ENCODE measurements around the gene HPSE2. TPM values are rescaled to one million over a fixed set of nuclear protein-coding genes. Genes with fewer than 3 reads are reported as not detected.

HPSE2 gene
- total and polyA plus RNA-seq, 2 of the 13 experiments (the other 11 are each of a cell fraction or from before 2014, with no cell fraction given) = 0.01 TPM; not detected in 1

DNA sequence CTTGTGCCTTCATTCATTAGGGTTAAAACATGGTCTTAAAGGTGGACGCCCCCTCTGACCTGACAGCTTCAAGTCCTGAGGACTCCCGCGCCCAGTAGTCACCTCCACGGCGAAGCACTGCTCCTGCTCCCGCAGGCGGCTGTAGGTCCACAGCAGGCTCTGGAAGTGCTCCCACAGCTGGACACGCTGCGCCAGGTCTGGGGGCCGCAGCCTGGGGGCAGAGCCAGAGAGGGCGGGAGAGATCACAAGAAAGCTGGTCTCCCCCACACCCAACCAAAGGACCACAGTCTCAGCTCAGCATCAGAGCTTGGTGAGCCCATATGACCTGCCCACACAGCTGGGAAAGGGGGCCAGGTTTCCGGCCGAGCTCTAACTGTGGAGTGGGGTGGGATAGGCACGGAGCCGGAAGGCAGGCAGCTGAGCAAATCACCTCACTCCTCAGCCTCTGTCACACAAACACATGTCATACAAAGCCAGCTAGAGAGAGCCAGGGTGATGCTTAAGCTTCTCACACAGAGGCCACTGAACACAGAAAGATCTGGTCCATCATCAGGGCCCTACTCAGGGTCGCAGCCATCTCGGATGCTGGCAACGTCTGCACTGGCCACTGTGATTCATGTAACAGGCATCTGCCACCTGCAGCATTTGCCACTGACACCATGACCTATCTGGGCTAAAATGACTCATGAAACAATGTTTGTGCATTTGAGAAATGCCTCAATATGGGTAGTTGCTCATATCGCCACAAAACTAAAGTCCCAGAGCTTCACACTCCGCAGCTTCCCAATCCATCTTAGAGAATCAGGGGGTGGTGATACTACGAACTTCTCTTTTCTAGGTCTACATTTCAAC is 801.5 kb downstream of the HPSE2 start (continued):
- TF ChIP-seq, protein P1, sequence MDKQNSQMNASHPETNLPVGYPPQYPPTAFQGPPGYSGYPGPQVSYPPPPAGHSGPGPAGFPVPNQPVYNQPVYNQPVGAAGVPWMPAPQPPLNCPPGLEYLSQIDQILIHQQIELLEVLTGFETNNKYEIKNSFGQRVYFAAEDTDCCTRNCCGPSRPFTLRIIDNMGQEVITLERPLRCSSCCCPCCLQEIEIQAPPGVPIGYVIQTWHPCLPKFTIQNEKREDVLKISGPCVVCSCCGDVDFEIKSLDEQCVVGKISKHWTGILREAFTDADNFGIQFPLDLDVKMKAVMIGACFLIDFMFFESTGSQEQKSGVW (CRISPR knock-in tag; IDR thresholded peaks at IDR 0.05; ENCODE audit: borderline replicate concordance) = no peak
- TF ChIP-seq, protein P2, sequence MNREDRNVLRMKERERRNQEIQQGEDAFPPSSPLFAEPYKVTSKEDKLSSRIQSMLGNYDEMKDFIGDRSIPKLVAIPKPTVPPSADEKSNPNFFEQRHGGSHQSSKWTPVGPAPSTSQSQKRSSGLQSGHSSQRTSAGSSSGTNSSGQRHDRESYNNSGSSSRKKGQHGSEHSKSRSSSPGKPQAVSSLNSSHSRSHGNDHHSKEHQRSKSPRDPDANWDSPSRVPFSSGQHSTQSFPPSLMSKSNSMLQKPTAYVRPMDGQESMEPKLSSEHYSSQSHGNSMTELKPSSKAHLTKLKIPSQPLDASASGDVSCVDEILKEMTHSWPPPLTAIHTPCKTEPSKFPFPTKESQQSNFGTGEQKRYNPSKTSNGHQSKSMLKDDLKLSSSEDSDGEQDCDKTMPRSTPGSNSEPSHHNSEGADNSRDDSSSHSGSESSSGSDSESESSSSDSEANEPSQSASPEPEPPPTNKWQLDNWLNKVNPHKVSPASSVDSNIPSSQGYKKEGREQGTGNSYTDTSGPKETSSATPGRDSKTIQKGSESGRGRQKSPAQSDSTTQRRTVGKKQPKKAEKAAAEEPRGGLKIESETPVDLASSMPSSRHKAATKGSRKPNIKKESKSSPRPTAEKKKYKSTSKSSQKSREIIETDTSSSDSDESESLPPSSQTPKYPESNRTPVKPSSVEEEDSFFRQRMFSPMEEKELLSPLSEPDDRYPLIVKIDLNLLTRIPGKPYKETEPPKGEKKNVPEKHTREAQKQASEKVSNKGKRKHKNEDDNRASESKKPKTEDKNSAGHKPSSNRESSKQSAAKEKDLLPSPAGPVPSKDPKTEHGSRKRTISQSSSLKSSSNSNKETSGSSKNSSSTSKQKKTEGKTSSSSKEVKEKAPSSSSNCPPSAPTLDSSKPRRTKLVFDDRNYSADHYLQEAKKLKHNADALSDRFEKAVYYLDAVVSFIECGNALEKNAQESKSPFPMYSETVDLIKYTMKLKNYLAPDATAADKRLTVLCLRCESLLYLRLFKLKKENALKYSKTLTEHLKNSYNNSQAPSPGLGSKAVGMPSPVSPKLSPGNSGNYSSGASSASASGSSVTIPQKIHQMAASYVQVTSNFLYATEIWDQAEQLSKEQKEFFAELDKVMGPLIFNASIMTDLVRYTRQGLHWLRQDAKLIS (CRISPR knock-in tag; IDR thresholded peaks at IDR 0.05) = no peak
- TF ChIP-seq, protein P3, sequence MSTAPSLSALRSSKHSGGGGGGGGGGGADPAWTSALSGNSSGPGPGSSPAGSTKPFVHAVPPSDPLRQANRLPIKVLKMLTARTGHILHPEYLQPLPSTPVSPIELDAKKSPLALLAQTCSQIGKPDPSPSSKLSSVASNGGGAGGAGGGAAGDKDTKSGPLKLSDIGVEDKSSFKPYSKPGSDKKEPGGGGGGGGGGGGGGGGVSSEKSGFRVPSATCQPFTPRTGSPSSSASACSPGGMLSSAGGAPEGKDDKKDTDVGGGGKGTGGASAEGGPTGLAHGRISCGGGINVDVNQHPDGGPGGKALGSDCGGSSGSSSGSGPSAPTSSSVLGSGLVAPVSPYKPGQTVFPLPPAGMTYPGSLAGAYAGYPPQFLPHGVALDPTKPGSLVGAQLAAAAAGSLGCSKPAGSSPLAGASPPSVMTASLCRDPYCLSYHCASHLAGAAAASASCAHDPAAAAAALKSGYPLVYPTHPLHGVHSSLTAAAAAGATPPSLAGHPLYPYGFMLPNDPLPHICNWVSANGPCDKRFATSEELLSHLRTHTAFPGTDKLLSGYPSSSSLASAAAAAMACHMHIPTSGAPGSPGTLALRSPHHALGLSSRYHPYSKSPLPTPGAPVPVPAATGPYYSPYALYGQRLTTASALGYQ (CRISPR knock-in tag; IDR thresholded peaks at IDR 0.05) = no peak
- TF ChIP-seq ZNF546 (CRISPR knock-in tag; conservative IDR thresholded peaks at IDR 0.05) = no peak
- no peak for TF ChIP-seq CEBPB (IDR thresholded peaks at IDR 0.05; ENCODE audit: borderline replicate concordance, low read depth, low read length)
- TF ChIP-seq MATR3 (CRISPR knock-in tag; IDR thresholded peaks at IDR 0.05) = no peak
- TF ChIP-seq, protein P4, sequence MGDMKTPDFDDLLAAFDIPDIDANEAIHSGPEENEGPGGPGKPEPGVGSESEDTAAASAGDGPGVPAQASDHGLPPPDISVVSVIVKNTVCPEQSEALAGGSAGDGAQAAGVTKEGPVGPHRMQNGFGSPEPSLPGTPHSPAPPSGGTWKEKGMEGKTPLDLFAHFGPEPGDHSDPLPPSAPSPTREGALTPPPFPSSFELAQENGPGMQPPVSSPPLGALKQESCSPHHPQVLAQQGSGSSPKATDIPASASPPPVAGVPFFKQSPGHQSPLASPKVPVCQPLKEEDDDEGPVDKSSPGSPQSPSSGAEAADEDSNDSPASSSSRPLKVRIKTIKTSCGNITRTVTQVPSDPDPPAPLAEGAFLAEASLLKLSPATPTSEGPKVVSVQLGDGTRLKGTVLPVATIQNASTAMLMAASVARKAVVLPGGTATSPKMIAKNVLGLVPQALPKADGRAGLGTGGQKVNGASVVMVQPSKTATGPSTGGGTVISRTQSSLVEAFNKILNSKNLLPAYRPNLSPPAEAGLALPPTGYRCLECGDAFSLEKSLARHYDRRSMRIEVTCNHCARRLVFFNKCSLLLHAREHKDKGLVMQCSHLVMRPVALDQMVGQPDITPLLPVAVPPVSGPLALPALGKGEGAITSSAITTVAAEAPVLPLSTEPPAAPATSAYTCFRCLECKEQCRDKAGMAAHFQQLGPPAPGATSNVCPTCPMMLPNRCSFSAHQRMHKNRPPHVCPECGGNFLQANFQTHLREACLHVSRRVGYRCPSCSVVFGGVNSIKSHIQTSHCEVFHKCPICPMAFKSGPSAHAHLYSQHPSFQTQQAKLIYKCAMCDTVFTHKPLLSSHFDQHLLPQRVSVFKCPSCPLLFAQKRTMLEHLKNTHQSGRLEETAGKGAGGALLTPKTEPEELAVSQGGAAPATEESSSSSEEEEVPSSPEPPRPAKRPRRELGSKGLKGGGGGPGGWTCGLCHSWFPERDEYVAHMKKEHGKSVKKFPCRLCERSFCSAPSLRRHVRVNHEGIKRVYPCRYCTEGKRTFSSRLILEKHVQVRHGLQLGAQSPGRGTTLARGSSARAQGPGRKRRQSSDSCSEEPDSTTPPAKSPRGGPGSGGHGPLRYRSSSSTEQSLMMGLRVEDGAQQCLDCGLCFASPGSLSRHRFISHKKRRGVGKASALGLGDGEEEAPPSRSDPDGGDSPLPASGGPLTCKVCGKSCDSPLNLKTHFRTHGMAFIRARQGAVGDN (CRISPR knock-in tag; IDR thresholded peaks at IDR 0.05) = no peak
- TF ChIP-seq ZSCAN30 (CRISPR knock-in tag; IDR thresholded peaks at IDR 0.05) = no peak
- TF ChIP-seq, protein P5, sequence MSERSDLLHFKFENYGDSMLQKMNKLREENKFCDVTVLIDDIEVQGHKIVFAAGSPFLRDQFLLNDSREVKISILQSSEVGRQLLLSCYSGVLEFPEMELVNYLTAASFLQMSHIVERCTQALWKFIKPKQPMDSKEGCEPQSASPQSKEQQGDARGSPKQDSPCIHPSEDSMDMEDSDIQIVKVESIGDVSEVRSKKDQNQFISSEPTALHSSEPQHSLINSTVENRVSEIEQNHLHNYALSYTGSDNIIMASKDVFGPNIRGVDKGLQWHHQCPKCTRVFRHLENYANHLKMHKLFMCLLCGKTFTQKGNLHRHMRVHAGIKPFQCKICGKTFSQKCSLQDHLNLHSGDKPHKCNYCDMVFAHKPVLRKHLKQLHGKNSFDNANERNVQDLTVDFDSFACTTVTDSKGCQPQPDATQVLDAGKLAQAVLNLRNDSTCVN (CRISPR knock-in tag; IDR thresholded peaks at IDR 0.05; ENCODE audit: borderline replicate concordance) = no peak
- no peak for TF ChIP-seq NR2F2 (IDR thresholded peaks at IDR 0.05; ENCODE audit: borderline replicate concordance, low read depth)
- no peak for TF ChIP-seq XRCC5 (optimal IDR thresholded peaks at IDR 0.05; ENCODE audit: low read length)
